Neural crest cell (in vitro differentiated cells): Measurements from ENCODE around the gene ADD2. TPM values are rescaled to one million over a fixed set of nuclear protein-coding genes. Genes with fewer than 3 reads are reported as not detected.

Experiments used
- DNase-seq: peaks from one replicate; pipeline ENCODE4 v3.0.0; 2021; ENCODE audit warnings: low read depth, mixed read lengths, low spot score
- H3K27ac Mint-ChIP-seq: one replicate; pipeline ENCODE4 v1.8.0; 2021; ENCODE audit warnings: mild to moderate bottlenecking, mixed read lengths; ENCODE audit not compliant: unreplicated experiment
- H3K27me3 Mint-ChIP-seq: 2 replicates; pipeline ENCODE4 v1.8.0; 2021; ENCODE audit warnings: low read depth, mild to moderate bottlenecking, mixed read lengths
- H3K36me3 Mint-ChIP-seq: 2 replicates; pipeline ENCODE4 v1.8.0; 2021; ENCODE audit warnings: low read depth, mild to moderate bottlenecking, mixed read lengths
- H3K4me1 Mint-ChIP-seq: 2 replicates; pipeline ENCODE4 v1.8.0; 2021; ENCODE audit warnings: mixed read lengths
- H3K4me3 Mint-ChIP-seq: one replicate; pipeline ENCODE4 v1.8.0; 2021; ENCODE audit warnings: mild to moderate bottlenecking, mixed read lengths
- H3K9me3 Mint-ChIP-seq: 2 replicates; pipeline ENCODE4 v1.8.0; 2021; ENCODE audit warnings: mixed read lengths
- CTCF ChIP-seq: fragments of 200-600 bp; sonication (generic); conservative IDR thresholded peaks from 2 replicates; pipeline ENCODE4 v1.5.0; 2021; ENCODE audit warnings: antibody characterized with exemption, mild to moderate bottlenecking
- total RNA-seq: library from RNA; stranded (reverse); gene quantifications from 2 replicates; pipeline ENCODE4 v1.2.1, GENCODE V29; 2021

The ADD2 gene
- total RNA-seq, 1 donor from 2014 or later: 31.8 TPM

GRCh38 chr2:70690846-70691245, 77.2 kb downstream of the ADD2 start:
- Mint-ChIP-seq H3K36me3 (peaks cover 12% of the 10 kb centered on the region), H3K4me1 (peaks cover 12% of the 10 kb centered on the region), H3K27ac (no peak overlapping the region), H3K4me3 (no peak overlapping the region), H3K27me3 (no peaks in the 10 kb centered on the region), H3K9me3 (no peaks in the 10 kb centered on the region)
- no peak for TF ChIP-seq CTCF
- no peak for DNase-seq

- Mint-ChIP-seq H3K4me3 (no peak overlapping the region), H3K27ac (no peak overlapping the region), H3K27me3 (no peaks in the 10 kb centered on the region)
These were observed 79.6 kb downstream of the ADD2 start for GRCh38 chr2:70688427-70688826.

GRCh38 chr2:70687461-70687795, 80.6 kb downstream of the ADD2 start:
- peaks cover 13% of the 10 kb centered on the region for H3K4me1 Mint-ChIP-seq
- H3K36me3 Mint-ChIP-seq: peaks cover 12% of the 10 kb centered on the region
- no peak overlapping the region for H3K27ac Mint-ChIP-seq
- no peak for TF ChIP-seq CTCF
- H3K9me3 Mint-ChIP-seq: no peaks in the 10 kb centered on the region
- no peak for DNase-seq
- no peaks in the 10 kb centered on the region for H3K27me3 Mint-ChIP-seq
- no peak overlapping the region for H3K4me3 Mint-ChIP-seq

More at GRCh38 chr2:70688427-70688826, 79.6 kb downstream of the ADD2 start:
- Mint-ChIP-seq H3K36me3 (peaks cover 12% of the 10 kb centered on the region), H3K4me1 (peaks cover 13% of the 10 kb centered on the region), H3K9me3 (no peaks in the 10 kb centered on the region)
- no peak for TF ChIP-seq CTCF
- no peak for DNase-seq

- DNase-seq: peak; percentile 8
- no peak overlapping the region for H3K4me3 Mint-ChIP-seq
- H3K36me3 Mint-ChIP-seq: peaks cover 9% of the 10 kb centered on the region
- peak; percentile 37 for TF ChIP-seq CTCF
- H3K27me3 Mint-ChIP-seq: no peaks in the 10 kb centered on the region
- peaks cover 13% of the 10 kb centered on the region for H3K4me1 Mint-ChIP-seq
- H3K9me3 Mint-ChIP-seq: no peaks in the 10 kb centered on the region
- H3K27ac Mint-ChIP-seq: no peak overlapping the region
These were observed 81.2 kb downstream of the ADD2 start for GRCh38 chr2:70686577-70687460.

- Mint-ChIP-seq H3K9me3 (no peaks in the 10 kb centered on the region), H3K36me3 (peaks cover 9% of the 10 kb centered on the region), H3K4me1 (peaks cover 13% of the 10 kb centered on the region), H3K27ac (peak overlapping the region; percentile 57), H3K27me3 (no peaks in the 10 kb centered on the region), H3K4me3 (no peak overlapping the region)
- TF ChIP-seq CTCF: no peak
- DNase-seq: no peak
These were observed 82.2 kb downstream of the ADD2 start for GRCh38 chr2:70685771-70686171.
